Measurements from ENCODE around the gene GUCA2B.

GUCA2B gene

DNA sequence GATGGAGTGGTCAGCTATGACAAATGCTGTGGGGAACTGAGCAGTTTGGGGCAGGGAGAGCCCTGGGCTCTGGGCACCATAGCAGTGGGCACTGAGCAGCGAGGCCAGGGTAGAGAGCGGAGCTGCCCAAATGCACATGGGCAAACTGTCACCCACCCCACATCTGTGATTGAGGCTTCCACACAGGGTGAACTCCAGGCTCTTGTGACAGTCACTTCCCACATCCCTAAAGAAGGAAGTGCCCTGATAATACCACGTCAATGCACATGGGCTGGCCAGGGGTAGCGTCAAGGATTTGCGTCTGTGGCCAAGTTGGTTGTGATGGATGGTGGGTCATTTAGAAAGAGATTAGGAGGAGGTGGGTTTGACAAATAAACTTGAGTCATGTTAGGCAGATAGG is 2.6 kb upstream of the GUCA2B start:
- Histone ChIP-seq H3K4me3 (ENCODE audit: low read depth, low read length) (no peak overlapping the region), H3K4me1 (no peaks in the 10 kb centered on the region), H3K36me3 (no peaks in the 10 kb centered on the region), H3K27me3 (no peaks in the 10 kb centered on the region), H3K9me3 (no peaks in the 10 kb centered on the region)
- DNase-seq = no peak
- TF ChIP-seq CTCF (IDR thresholded peaks at IDR 0.05; ENCODE audit: low read depth, low read length) = no peak

DNA sequence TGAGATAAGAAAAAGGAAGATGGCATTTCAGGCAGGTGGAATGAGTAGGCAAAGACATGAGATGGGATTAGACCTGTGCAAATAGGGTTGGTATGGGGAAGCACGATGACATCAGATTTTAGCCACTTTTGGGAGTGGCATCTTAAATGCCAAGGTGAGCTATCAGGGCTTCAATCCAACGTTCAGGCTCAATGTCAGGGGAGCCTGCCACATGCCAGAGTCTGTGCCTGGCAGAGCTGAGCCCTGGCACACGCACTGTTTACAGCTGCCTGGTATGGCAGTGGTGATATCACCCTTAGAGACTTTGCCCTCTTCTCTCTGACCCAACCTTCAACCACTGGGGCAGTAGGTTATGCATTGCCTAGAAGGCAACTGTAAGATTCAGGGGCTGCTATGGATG is 1.1 kb upstream of the GUCA2B start:
- H3K36me3 ChIP-seq = no peaks in the 10 kb centered on the region
- no peak for TF ChIP-seq CTCF (IDR thresholded peaks at IDR 0.05; ENCODE audit: low read depth, low read length)
- no peaks in the 10 kb centered on the region for H3K27me3 ChIP-seq
- H3K4me1 ChIP-seq = no peaks in the 10 kb centered on the region
- H3K9me3 ChIP-seq = no peaks in the 10 kb centered on the region
- no peak for DNase-seq
- no peak overlapping the region for H3K4me3 ChIP-seq (ENCODE audit: low read depth, low read length)

DNA sequence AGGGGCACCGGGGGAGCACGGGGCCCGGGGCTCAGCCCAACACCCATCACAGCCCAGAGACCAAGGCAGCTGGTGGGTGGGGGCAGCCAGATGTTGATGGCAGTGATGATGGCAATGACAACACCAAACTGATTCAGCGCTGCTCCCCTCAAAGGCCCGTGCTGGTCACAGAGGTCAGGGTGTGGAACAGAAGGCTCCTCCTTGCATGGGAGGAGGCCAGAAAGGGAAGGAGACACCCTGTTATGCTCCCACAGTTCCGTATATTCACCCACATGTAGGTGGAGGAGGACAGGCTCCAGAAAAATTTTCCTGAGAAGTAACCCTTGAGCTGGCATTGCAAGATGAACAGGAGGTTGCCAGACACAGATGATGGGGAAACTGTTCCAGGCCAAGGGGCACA is 414 bp downstream of the GUCA2B start:
- Histone ChIP-seq H3K9me3 (no peaks in the 10 kb centered on the region), H3K27me3 (no peaks in the 10 kb centered on the region), H3K4me3 (ENCODE audit: low read depth, low read length) (no peak overlapping the region), H3K4me1 (no peaks in the 10 kb centered on the region), H3K36me3 (no peaks in the 10 kb centered on the region)
- TF ChIP-seq CTCF (IDR thresholded peaks at IDR 0.05; ENCODE audit: low read depth, low read length) = no peak
- no peak for DNase-seq

GRCh38 chr1:42154685-42155084 is 1.5 kb downstream of the GUCA2B start:
- TF ChIP-seq CTCF (IDR thresholded peaks at IDR 0.05; ENCODE audit: low read depth, low read length) = no peak
- Histone ChIP-seq H3K4me3 (ENCODE audit: low read depth, low read length) (no peak overlapping the region), H3K4me1 (no peaks in the 10 kb centered on the region), H3K36me3 (no peaks in the 10 kb centered on the region), H3K9me3 (no peaks in the 10 kb centered on the region), H3K27me3 (no peaks in the 10 kb centered on the region)
- DNase-seq = no peak

DNA sequence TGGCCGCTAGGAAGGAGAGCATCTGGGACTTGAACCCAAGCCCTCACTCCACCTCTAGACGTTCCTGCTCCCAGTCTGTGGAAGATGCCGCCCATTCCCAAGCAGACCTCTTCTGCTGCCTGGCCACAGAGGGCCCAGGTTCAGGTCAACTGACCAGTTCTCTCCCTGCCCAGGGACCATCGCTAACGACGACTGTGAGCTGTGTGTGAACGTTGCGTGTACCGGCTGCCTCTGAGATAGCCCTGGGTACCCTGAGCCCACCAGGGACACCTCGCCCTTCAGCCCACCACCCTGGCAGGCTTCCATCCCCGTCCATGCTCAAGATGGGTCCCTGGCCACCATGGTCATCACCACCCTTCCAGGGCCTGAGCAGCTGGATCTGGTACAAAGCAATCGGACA is 2.2 kb downstream of the GUCA2B start:
- no peaks in the 10 kb centered on the region for H3K27me3 ChIP-seq
- TF ChIP-seq CTCF (IDR thresholded peaks at IDR 0.05; ENCODE audit: low read depth, low read length) = no peak
- no peak overlapping the region for H3K4me3 ChIP-seq (ENCODE audit: low read depth, low read length)
- no peak for DNase-seq
- H3K36me3 ChIP-seq = no peaks in the 10 kb centered on the region
- H3K4me1 ChIP-seq = no peaks in the 10 kb centered on the region
- no peaks in the 10 kb centered on the region for H3K9me3 ChIP-seq

GRCh38 chr1:42157667-42158066 is 4.5 kb downstream of the GUCA2B start:
- DNase-seq = no peak
- Histone ChIP-seq H3K4me3 (ENCODE audit: low read depth, low read length) (no peak overlapping the region), H3K9me3 (no peaks in the 10 kb centered on the region), H3K4me1 (no peaks in the 10 kb centered on the region), H3K36me3 (no peaks in the 10 kb centered on the region), H3K27me3 (no peaks in the 10 kb centered on the region)
- TF ChIP-seq CTCF (IDR thresholded peaks at IDR 0.05; ENCODE audit: low read depth, low read length) = no peak

All from BE2C (cell line).